Mucosa of descending colon (tissue), 3 donors: ENCODE data around the gene BDKRB2. TPM values are rescaled to one million over a fixed set of nuclear protein-coding genes. Genes with fewer than 3 reads are reported as not detected.

Experiments
- ATAC-seq: fragments of 200-7000 bp; cut with Tn5 transposase; one replicate; pipeline ENCODE4 v1.9.1; 2020; ENCODE audit warnings: mild to moderate bottlenecking, moderate library complexity
- DNase-seq, 3 donors: peaks; one replicate each; pipeline ENCODE4 v3.0.0-alpha.2; 2020
- H3K36me3 ChIP-seq: fragments of 200-600 bp; one replicate; pipeline ENCODE4 v1.8.0; 2021; ENCODE audit warnings: low read depth, mild to moderate bottlenecking
- H3K4me1 ChIP-seq: fragments of 200-600 bp; one replicate; pipeline ENCODE4 v1.8.0; 2021; ENCODE audit warnings: low read depth, mild to moderate bottlenecking
- H3K4me3 ChIP-seq: fragments of 200-600 bp; one replicate; pipeline ENCODE4 v1.8.0; 2021; ENCODE audit warnings: mild to moderate bottlenecking
- H3K9me3 ChIP-seq: fragments of 200-600 bp; one replicate; pipeline ENCODE4 v1.8.0; 2021; ENCODE audit warnings: mild to moderate bottlenecking
- intact Hi-C, 2 donors: fragments of 100-400 bp; cut with DNase I in 1 of 2; cut with micrococcal nuclease in 1 of 2; formaldehyde crosslinking; loops; one replicate each; pipeline versions ENCODE4 v1.11.0 to v1.11.1; 2022; cut with DNase I, micrococcal nuclease
- total RNA-seq, 3 donors: library from RNA; stranded (reverse); fragmentation: NEBNext Ultra II Directional in 2 of 3; extraction: Animal tissue kit (Norgen Biotek cat#: 25700) in 2 of 3; gene quantifications; one replicate each; pipeline versions ENCODE4 v1.2.1 to v1.2.4, GENCODE V29; 2021 to 2023
- TF ChIP-seq, protein P1 (sequence below): fragments of 200-600 bp; IDR thresholded peaks from one replicate; pipeline ENCODE4 v1.8.0; 2022; ENCODE audit warnings: antibody characterized with exemption, mild to moderate bottlenecking
- donor health status: DM: no; HTN: no; CAD: no; lungs with moderate emphysema.
- donor health status: DM: no; HTN: no; CAD: no.
- donor health status: DM: no; HTN: yes; CAD: no.

BDKRB2 gene
- total RNA-seq, 3 donors from 2014 or later, result 18.7 to 38.6 (median 25.4) TPM

DNA sequence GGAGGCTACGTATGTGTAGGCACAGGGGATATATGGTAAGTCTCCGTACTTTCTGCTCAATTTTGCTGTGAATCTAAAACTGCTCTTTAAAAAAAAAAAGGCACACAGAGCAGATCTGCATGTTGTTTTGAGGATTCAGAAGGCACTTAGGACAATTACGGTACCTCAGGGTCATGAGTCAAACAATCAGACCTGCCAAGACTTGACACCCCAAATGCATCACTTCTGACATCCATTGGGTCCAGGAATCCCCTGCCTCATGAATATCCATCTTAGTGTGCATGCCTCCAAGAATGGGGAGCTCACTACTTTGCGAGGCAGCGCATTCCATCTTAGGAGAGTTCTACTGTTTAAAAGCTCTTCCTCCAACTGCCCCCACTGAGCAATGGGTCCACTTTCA, 3.0 kb downstream of the BDKRB2 start:
- Histone ChIP-seq H3K9me3 (no peaks in the 10 kb centered on the region), H3K36me3 (no peaks in the 10 kb centered on the region), H3K4me1 (peaks cover 11% of the 10 kb centered on the region), H3K4me3 (no peak overlapping the region)
- TF ChIP-seq, protein P1, sequence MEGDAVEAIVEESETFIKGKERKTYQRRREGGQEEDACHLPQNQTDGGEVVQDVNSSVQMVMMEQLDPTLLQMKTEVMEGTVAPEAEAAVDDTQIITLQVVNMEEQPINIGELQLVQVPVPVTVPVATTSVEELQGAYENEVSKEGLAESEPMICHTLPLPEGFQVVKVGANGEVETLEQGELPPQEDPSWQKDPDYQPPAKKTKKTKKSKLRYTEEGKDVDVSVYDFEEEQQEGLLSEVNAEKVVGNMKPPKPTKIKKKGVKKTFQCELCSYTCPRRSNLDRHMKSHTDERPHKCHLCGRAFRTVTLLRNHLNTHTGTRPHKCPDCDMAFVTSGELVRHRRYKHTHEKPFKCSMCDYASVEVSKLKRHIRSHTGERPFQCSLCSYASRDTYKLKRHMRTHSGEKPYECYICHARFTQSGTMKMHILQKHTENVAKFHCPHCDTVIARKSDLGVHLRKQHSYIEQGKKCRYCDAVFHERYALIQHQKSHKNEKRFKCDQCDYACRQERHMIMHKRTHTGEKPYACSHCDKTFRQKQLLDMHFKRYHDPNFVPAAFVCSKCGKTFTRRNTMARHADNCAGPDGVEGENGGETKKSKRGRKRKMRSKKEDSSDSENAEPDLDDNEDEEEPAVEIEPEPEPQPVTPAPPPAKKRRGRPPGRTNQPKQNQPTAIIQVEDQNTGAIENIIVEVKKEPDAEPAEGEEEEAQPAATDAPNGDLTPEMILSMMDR, result no peak
- ATAC-seq, result no peak
- intact Hi-C loops, result no loop called here
- no peak for DNase-seq

DNA sequence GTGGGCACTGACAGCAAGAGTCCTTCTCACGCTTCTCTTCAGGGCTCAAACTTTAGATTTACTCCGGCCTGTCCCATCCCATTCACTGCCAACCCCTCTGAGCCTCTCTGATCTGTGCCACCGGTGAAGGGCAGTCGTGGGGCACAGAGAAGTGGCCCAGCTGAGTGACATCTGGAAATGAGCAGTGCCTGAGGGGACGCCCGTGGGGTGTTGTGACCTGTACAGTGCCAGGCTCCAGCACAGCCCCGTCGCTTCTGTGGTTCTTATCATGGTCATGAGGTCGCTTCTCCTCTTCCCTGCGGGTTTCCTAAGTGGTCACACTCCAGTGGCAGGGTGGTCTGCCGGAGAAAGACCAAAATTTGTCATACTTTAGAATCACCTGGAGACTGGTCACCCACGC, 4.1 kb downstream of the BDKRB2 start:
- intact Hi-C loops, result no loop called here
- H3K4me3 ChIP-seq, result no peak overlapping the region
- DNase-seq (no peak), ATAC-seq (no peak)
- H3K36me3 ChIP-seq, result no peaks in the 10 kb centered on the region
- peaks cover 8% of the 10 kb centered on the region for H3K4me1 ChIP-seq
- TF ChIP-seq, protein P1, result no peak
- no peaks in the 10 kb centered on the region for H3K9me3 ChIP-seq

DNA sequence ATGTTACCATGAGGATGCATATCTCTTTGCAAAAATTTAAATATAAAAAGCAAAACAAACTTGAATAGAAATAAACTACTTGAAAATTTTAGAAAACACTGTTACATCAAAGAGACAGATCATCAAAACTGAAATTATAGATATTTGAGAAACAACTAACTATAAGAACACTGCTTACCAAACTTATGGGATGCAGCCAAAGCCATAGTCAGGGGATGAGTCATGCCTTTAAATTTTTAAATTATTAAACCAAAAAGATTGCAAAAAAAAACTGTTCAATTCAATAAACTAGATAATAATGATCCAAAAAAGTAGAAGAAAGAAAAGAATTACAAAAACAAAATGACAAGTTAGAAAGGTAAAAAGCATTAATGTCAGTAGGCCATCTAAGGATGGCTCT, 7.5 kb downstream of the BDKRB2 start:
- intact Hi-C loops, result no loop called here
- DNase-seq (no peak), ATAC-seq (no peak)
- TF ChIP-seq, protein P1, result no peak
- Histone ChIP-seq H3K4me3 (no peak overlapping the region), H3K9me3 (no peaks in the 10 kb centered on the region), H3K4me1 (no peaks in the 10 kb centered on the region), H3K36me3 (no peaks in the 10 kb centered on the region)

DNA sequence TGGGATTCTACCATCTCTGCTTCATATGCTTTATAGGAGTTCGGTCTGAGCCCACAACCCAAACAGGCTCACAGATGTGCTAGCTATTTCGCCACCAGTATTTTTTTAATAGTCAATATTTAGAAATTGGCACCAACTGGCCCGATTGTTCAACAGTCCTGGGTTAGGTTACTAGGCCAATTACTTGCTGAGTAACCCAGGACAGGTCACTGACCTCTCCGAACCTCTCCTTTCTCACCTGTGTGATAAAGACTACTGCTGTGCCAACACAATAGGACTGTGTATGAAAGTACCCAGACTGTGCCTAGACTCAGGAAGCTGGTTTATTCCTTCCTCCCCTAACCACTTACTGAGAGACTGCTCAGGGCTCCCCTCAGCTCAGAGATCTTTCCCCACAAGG, 8.3 kb downstream of the BDKRB2 start:
- no peaks in the 10 kb centered on the region for H3K4me1 ChIP-seq
- DNase-seq, result no peak
- intact Hi-C loops, result no loop called here
- no peak for ATAC-seq
- TF ChIP-seq, protein P1, result no peak
- H3K36me3 ChIP-seq, result no peaks in the 10 kb centered on the region
- no peak overlapping the region for H3K4me3 ChIP-seq
- H3K9me3 ChIP-seq, result no peaks in the 10 kb centered on the region

DNA sequence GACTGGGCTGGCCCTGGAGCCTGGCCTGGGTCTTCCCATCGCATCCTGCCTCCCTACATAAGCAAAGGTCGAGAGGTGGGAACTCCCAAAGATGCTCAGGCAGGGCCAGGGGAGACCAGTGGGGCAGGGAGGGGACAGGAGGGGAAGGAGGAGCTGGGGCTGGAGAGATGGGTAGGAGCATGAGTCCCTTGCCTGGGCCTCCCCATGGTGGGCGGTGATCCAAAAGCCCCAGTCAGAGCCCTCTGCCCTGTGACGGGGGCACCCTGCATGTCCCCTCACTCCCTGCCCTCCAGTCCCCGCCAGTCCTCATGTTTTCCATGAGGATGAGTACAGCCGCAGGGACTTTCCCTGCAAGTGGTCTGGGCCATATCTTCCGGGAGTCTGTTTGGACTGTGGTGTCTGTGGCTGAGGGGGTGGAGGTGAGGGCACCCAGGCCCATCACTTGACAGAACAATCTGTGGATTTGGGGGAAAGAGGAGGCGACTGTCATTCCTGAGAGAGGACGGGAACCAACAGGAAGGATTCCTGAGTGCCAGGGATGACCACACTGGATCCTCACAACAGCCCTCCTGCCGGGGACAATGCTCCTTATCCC, 9.3 kb downstream of the BDKRB2 start:
- TF ChIP-seq, protein P1, result no peak
- no peaks in the 10 kb centered on the region for H3K36me3 ChIP-seq
- H3K9me3 ChIP-seq, result no peaks in the 10 kb centered on the region
- H3K4me3 ChIP-seq, result no peak overlapping the region
- ATAC-seq (peak; percentile 17), DNase-seq (no peak)
- intact Hi-C loops, result no loop called here
- no peaks in the 10 kb centered on the region for H3K4me1 ChIP-seq

DNA sequence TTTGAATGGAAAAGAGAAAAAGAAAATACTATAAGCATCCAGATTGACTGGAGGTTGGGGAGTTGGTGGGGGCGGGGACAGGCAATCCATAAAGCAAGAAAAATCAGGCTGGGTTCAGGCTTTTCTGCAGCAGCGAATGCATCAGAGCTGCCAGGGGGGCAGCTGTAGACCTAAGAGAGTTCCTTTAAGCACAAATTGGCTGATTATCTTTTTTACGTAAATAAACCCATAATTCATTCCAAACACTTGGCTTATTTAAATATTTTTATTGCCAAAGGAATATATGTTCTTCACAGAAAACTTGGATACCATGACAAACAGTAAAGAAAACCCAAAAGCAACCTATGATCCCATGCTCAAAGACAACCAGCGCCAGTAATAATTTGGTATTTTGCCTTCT, 10.2 kb downstream of the BDKRB2 start:
- TF ChIP-seq, protein P1, result no peak
- DNase-seq (no peak), ATAC-seq (no peak)
- H3K4me3 ChIP-seq, result no peak overlapping the region
- H3K9me3 ChIP-seq, result no peaks in the 10 kb centered on the region
- H3K36me3 ChIP-seq, result no peaks in the 10 kb centered on the region
- intact Hi-C loops, result no loop called here
- no peaks in the 10 kb centered on the region for H3K4me1 ChIP-seq
